Stimulated activated CD8-positive, alpha-beta memory T cell treated with anti-CD3 and anti-CD28 coated beads, Interleukin-7, amount 100 ng/mL, for 48 hours (primary cell): ENCODE results near the gene STIM2.
"Not testable (repeated sequence)": the region's sequence is repeated elsewhere in the genome, so short reads cannot be mapped to it uniquely, and the experiment has no call there.

Experiments used
- DNase-seq, 2 donors: peaks; one replicate each; pipeline ENCODE4 v3.0.0-alpha.2; 2020; ENCODE audit warnings: low read depth in 1 of 2; ENCODE audit errors: extremely low read depth in 1 of 2

Gene STIM2

DNA sequence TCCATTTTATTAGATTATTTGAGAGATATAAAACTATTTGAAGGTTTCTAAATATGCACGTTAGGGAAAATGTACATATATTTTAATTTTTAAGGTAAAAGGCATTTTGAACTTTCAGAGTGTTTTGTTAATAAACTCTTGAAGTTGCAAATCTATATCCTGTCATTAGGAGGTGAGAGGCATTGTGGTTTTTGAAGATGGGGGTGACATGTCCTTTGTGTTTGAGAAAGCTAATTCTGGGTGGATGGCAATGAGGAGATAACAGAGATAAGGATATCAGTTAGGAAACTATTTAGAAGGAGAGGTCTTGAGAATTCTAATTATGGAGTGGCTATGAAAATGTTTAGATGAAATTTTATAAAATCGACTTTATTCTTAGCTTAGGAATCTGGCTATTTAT is 6.1 kb downstream of the STIM2 start:
- no peak for DNase-seq

DNA sequence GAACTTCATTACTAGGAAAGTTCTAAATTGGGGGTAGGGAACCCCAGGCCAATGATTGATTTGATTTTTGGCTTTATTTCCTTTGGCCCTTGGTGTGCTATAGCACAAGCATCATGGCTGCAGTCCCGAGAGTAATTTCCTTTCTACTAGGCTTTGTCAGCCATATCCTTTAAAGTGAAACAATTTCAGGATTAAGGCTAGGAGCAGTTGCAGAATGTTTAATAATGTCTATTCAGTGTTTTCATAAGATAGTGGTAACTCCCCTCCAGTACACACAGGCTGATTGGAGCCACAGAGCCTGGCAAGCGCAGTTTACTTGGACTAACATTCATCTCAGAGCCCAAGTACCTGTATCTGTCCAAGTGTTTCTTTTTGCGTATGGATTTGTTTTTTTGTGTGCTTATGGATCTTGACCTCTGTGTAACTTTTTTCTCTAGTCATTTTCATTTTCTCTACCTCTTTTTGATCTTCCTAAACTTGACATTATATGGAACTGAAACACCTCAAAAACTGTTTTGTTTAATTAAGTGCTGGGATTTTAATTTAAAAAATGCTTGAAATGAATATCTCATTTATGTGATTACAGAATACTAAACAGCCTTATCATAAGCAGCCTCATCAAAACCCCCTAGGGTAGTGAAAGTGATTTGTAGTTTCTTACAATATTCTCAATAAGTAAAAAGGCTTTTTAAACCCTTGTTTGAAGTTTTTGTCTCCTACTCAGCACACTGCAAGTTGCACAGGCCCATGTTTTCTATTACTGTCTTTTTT is 7.5 kb downstream of the STIM2 start:
- DNase-seq: no peak

DNA sequence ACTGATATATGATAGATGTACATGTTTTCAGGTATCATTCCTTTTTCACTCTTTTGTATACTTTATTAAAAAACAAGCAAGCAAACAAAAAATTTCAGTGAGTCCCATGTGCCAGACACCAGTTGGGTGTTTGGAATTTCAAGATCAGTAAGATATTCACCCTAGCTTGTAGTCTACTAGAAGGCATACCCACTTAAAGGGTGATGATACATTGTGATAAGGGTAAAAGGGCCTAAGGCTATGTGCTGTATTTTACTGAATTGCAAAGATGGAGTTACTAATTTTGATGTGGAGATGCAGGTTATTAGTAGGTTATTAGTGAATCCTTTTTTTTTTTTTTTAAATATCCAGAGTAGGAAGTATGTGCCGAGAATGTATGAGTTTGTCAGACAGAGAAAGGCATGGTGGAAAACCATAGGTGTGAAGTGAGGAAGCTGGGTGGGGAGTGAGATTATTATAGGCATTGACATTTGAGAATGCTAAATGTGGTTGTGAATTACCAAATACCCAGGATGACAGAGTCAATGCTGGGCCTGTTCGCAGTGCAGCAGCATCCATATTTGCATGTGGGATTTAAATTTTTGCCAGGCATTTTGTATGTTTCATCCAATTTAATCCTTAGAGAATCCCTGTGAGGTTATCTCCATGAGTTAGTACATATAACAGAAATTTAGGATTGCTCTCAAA is 10.1 kb downstream of the STIM2 start:
- DNase-seq: no peak

DNA sequence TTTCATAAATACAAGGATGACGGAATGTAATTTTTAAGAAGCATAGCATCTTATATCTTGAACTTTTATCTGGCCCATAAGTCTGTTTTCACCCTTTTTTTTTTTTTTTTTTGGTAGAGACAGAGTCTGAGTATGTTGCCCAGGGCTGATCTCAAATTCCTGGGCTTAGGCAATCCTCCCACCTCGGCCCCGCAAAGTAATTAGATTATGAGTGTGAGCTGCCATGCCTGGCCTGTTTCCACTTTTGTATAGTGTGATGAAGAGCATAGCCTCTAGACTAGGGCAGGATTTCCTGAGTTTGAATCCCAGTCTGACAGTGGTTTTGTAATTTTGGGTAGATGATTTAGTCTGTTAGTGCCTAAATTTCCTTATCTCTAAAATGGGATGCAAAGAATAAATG is 11.0 kb downstream of the STIM2 start:
- no peak for DNase-seq

DNA sequence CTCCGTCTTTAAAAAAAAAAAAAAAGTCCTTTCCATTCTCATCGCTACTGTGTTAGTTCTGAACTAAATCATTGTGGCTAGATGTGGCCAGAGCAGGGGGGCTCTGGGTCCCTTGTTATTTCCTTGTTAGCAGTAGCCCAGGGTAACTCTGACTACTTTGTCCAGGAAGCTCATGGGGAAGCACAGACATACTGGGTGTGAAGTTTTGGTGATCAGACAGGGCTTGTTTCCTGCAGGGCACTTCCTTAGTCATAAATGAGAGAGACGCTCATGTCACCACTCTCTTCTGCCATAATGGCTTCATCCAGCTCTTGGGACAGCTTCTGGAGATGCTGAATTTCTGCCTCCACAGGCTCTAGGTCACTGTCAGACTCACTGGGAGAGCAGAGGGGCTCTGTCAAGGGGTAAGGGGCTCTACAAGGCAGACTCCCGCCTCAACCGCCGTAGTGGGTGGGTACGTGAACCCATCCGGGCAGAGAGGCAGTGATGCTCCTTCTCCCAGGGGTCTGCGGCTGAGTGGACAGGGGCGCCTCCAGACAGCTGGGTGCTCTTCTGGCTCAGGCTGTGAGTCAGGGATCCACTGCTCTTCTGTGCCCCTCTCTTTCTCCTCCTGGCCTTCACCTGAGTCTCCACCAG is 12.9 kb downstream of the STIM2 start:
- DNase-seq: peak; percentile 41 to 65

DNA sequence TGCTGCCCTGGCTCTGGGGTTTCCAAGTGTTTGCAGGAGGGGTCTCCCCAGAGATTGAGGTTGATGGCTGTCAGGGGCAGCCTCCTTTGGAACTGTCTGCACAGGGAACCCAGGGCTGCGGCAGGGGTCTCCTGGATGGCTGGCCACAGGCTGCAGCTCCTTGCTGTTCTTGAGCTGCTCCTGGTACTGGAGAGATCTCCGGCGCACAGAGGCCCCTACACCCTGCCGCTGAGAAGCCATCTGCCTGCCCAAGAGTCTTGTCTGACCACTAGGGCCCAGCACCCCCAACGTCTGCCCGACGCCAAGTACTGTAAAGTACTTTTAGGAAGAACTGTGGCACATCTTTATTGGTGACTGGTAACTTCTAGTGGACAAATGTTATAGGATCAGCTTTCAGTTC is 13.5 kb downstream of the STIM2 start:
- no peak for DNase-seq

DNA sequence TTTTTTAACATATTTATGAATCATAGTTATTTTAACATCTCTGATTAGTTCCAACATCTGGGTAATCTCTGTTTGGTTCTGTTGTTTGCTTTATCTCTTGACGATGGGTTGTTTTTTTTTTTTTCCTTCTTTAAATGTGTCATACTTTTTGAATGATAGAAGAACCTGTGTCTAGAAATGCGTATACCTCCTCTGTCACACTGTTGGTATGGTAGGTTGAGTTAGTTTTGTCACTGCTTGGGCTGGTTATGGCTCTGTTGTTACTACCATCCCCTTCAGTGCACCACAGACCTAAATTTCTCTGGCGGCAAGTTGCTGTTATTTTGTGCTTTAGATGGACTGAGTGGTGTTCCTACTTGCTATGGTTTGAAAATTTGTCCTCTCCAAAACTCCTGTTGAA is 16.8 kb downstream of the STIM2 start:
- DNase-seq: no peak

DNA sequence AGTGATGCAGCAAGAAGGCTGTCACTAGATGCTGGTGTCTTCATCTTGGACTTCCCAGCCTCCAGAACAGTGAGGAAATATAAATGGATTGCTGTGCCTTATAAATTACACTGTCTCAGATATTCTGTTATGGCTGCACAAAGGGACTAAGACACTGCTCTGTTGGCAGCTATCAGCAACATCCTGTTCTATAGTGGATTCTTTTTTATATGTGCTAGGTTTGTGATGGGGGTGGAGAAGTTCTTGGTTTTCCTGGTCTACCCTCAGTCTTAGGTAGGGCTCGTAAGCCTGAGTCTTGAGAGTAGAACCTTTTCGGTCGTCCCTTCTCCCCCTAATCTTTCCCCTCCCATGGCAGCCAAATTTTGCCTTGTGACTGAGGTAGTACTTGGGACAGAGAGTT is 17.3 kb downstream of the STIM2 start:
- DNase-seq: no peak

DNA sequence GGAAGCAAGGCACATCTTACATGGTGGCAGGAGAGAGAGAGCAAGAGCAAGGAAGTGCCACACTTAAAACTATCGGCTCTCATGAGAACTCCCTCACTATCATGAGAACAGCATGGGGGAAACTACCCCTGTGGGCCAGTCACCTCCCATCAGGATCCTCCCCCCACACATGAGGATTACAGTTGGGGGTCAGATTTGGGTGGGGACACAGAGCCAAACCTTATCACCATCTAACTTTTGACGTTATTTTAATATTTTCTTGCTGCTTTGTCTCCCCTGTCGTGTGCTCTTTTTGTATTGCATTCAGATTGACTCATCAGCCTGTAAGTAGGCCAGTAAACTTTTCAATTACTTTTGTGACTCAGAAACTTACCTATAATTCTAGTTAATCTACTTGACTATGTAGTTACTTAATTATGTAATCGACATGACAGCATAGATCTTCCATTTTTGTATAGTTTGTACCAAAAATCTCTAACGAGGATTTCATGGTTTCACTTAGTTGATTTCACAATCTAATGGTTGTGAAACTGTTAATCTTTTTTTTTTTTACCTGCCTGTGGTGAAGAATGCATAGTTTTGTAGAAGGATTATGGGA is 18.3 kb downstream of the STIM2 start:
- no peak for DNase-seq

DNA sequence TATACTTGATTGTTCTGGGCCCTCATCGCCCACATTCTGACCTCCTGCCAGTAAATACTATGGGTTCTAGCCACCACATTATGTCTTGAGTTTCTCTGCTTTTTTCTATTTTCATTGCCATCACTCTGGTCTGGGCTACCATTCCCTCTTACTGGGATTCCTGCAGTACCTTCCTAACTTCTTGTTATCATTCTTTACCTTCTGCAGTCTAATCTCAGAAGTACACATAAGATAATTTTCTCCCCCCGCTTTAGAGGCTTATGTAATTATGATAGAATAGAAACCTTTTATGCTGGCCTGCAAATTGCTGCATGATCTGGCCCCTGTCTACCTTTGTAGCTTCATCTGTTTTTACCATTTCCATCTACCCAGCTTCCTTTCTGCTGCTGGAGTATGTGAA is 19.2 kb downstream of the STIM2 start:
- no peak for DNase-seq

DNA sequence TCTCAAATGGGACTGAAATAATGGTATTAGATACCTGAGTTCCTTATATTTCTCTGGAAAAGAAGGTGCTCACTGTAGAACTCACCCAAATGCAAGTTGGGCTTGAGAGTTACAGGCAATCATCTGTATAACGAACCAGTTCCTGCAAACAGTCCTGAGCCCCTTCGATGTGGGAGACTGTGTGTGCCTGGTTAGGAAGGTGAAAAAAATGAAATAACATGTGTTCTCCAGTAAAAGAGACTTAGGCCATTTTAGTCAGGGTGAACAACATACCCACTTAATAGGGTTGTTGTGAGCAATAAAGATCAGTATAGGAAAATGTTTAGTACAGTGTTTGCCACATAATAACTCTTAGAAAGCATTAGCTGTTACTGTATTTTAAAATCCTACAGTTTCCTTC is 23.4 kb downstream of the STIM2 start:
- DNase-seq: no peak

DNA sequence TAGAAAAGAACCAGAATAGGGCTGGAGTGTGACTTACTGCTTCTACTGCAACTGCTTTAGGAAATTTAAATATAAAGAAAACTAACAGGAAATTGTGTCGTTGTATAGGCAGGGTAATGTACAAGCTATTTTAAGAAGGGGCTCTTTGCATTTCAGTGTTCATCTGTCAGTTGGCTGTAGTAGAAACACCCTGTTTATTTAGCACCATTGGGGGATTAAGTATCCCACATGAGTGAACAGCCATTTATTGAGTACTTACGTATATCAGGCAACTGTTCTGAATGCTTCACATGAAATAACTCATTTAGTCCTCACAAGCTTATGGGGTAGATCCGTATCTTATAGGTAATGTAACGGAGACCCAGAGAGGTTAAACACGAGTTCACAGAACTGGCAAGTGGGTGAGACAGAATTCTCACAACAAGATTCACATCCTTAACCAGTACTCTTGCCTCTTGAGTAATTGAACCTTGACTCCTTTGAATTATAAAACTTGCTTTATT is 23.9 kb downstream of the STIM2 start:
- no peak for DNase-seq

DNA sequence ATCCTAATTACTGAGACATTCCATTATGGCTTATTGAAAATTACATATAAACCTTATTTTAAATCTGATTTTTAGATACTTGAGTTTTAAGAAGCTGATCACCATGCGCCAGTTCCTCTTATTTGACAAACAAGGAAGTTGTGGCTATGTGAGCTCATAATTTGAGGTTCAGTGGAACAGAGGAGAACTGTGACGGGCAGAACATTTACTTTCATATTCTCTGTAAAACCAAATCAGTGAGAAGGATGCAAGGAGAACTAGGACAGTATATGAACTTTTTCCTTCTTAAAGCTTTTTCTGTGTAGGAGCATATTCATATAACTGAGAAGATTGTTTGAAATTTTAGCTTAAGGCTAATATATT is 25.3 kb downstream of the STIM2 start:
- no peak for DNase-seq

DNA sequence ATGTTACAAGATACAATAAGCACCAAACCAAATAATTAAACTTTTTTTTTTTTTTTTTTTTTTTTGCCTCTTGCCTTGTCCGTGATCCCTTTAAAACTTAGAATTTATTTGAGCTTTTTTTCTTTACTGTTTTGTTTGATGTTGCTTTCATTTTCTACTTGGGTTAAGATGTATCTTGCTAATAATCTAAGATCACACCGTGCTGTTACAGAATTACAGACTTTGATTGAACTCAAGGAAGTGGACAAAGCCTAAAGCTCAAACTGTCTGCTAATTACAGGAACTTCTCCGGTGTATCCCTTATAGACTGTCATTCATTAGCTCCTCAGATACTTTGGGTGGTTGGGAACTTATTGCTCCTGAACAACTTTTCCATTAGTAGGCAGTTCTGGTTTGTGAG is 26.5 kb downstream of the STIM2 start:
- DNase-seq: no peak

DNA sequence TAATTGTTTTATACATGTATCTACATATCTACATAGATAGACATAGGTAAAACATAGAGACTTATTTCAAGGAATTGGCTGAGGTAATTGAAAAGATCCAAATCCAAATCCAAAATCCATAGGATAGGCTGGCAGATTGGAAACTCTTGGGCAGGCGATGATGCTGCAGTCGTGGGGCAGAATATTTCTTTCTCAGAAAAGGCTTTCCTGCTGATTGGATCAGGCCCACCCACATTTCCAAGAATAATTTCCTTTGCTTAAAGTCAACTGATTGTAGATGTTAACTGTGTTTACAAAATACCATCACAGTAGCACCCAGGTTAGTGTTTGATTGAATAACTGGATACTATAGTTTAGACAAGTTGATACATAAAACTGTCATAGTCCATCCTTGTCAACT is 27.2 kb downstream of the STIM2 start:
- DNase-seq: no peak

DNA sequence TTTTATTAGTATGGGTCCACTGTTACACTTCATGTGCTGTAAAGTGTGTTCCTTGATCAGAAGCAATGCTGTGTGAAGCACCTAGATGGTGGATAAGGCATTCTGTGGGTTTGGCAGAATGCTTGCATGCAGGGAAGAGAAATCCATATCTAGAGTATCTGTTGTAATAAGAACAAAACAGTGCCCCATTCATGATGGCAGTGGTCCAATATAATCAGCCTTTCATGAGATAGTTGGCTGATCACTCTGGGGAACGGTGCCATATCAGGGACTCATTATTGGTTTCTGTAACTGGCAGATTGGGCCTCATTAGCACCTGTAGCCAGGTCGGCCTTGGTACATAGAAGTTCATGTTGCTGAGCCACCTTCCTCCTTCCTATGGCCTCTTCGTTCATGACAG is 28.7 kb downstream of the STIM2 start:
- DNase-seq: no peak

DNA sequence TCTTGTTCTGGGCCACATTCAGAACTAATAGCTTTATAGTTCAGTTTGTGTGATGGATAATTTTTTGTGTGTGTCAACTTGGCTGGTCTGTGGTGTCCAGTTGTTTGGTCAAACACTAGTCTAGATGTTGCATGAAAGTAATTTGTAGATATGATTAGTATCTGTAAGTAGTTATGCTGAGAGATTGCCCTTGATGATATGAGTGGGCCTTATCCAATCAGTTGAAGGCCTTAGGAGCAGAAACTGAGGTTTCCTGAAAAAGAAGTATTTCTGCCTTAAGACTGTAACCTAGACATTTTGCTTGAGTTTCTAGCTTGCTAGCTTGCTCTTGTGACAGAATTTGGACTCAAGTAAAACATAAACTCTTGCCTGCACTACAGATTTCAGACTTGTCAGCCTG is 30.4 kb downstream of the STIM2 start:
- no peak for DNase-seq

DNA sequence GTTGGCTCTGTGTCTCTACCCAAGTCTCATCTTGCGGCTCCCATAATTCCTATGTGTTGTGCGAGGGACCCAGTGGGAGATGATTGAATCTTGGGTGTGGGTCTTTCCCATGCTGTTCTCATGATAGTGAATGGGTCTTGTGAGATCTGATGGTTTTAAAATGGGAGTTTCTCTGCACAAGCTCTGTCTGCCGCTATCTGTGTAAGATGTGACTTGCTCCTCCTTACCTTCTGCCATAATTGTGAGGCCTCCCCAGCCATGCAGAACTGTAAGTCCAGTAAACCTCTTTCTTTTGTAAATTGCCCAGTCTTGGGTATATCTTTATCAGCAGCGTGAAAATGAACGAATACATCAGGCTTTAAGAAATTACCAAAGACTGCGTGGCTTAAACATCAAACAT is 31.2 kb downstream of the STIM2 start:
- no peak for DNase-seq

DNA sequence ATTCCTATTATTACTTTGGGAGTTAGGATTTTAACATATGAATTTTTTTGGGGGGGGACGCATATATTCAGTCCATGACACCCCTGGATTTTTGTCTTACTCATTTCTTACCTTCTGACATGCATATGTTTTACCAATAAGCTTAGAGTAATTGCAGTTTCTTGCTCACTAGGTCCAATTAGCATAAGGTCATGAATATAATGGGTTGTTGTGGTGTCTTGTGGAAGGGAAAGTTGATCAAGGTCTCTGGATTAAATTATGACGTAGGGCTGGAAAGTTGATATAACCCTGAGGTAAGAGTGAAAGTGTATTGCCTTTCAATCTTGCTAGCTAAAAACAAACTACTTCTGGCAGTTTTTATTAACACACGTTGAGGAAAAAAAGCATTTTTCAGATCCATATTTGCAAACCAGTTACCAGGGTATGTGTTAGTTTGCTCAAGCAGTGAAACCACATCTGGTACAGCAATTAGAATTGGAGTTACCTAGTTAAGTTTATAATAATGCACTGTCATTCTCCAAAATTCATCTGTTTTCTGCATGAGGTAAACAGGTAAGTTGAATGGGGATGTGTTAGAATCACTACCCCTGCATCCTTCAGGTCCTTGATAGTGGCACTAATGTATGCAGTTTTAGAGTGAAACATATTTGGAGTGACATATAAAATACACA is 32.0 kb downstream of the STIM2 start:
- DNase-seq: no peak

DNA sequence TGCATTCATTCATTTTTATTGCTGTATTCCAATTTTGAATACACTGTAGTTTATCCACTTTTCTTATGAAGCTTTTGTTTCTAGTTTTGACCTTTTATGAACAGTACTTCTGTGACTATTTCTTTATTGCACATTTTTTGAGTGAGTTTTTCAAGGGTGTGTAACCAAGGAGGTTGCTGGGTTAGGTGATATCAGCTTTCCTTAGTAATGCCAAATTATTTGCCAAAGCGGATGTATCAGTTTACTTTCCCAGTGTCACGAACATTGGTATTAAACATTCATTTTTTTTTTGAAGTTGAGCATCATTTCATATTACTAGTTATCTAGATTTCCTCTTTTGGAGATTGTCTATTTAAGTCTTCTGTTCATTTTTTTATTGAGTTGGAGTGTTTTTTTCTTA is 32.9 kb downstream of the STIM2 start:
- no peak for DNase-seq

DNA sequence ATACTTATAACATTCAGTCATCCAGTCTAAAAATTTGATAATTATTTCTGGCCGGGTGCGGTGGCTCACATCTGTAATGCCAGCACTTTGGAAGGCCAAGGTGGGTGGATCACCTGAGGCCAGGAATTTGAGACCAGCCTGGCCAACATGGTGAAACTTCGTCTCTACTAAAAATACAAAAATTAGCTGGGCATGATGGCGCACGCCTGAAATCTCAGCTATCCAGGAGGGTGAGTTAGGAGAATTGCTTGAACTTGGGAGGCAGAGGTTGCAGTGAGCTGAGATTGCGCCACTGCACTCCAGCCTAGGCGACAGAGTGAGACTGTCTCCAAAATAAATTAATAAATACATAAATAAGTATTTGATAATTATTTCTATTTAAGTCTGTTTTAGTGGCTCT is 34.2 kb downstream of the STIM2 start:
- DNase-seq: not testable (repeated sequence)
